ENCODE results near the gene MPRIP.

The MPRIP gene

GRCh38 chr17:17035920-17036523, 6.2 kb upstream of the MPRIP start:
- DNase-seq, result no peak
- Histone ChIP-seq H3K27me3 (ENCODE audit: insufficient read depth, low read depth, severe bottlenecking) (no peaks in the 10 kb centered on the region), H3K9me3 (ENCODE audit: severe bottlenecking) (no peaks in the 10 kb centered on the region), H3K27ac (no peak overlapping the region), H3K36me3 (no peaks in the 10 kb centered on the region), H3K4me3 (ENCODE audit: low read depth, low read length) (no peak overlapping the region)
- TF ChIP-seq CTCF (IDR thresholded peaks at IDR 0.05; ENCODE audit: low read depth, low read length), result no peak

DNA sequence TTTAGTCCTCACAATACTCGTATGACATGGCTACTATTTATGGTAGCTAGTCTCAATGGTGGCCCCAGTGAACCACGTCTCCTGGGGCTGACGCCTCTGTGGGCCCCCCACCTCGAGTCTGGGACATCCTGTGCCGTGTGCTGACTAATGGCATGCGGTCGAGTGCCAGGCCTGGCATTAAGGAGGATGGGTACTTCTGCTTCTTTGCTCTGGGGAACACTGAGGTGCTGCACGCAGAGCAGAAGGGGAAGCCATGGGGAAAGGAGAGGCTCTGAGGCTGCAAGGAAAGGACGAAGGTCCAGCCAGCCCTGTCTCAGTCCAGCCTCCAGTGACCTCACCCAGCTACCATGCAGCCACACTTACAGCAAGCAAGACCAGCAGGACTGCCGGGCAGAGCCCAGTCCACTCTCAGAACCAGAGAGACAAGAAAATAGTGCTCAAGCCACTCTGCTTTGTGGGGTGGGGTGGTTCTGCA, 5.7 kb upstream of the MPRIP start:
- Histone ChIP-seq H3K27me3 (ENCODE audit: insufficient read depth, low read depth, severe bottlenecking) (no peaks in the 10 kb centered on the region), H3K9me3 (ENCODE audit: severe bottlenecking) (no peaks in the 10 kb centered on the region), H3K27ac (no peak overlapping the region), H3K36me3 (no peaks in the 10 kb centered on the region), H3K4me3 (ENCODE audit: low read depth, low read length) (no peak overlapping the region)
- no peak for TF ChIP-seq CTCF (IDR thresholded peaks at IDR 0.05; ENCODE audit: low read depth, low read length)
- no peak for DNase-seq

GRCh38 chr17:17039911-17040310, 2.3 kb upstream of the MPRIP start:
- Histone ChIP-seq H3K4me3 (ENCODE audit: low read depth, low read length) (no peak overlapping the region), H3K36me3 (no peaks in the 10 kb centered on the region; the same call in none of the 2 replicates), H3K27me3 (ENCODE audit: insufficient read depth, low read depth, severe bottlenecking) (no peaks in the 10 kb centered on the region), H3K27ac (peak overlapping the region; percentile 49; the same call in 1 of the 2 replicates), H3K9me3 (ENCODE audit: severe bottlenecking) (no peaks in the 10 kb centered on the region)
- no peak for DNase-seq
- no peak for TF ChIP-seq CTCF (IDR thresholded peaks at IDR 0.05; ENCODE audit: low read depth, low read length)

DNA sequence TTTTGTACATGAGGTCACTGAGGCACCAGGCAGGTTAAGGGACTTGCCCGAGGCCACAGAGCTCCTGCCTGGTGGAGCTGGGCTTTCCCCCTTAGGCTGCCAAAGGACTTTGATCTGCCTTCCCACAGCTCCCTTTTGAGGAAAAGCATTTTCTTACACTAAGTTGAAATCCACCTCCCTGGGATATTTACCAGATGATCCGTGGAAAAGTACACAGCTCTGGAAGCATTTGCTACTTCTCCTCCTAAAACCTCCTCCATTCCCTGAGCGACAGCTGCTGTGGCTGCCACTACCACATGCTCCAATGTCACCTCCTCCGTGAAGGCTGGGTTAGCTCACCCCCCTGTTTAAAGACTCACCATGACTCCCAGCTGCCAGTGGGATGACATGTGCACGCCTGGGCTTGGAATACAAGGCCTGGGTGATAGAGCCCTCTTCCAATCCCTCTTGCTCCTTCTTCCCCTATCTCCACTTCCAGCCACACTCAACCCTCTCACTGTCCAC, 1.2 kb upstream of the MPRIP start:
- no peaks in the 10 kb centered on the region; the same call in none of the 2 replicates for H3K36me3 ChIP-seq
- H3K9me3 ChIP-seq (ENCODE audit: severe bottlenecking), result no peaks in the 10 kb centered on the region
- H3K27ac ChIP-seq, result peak overlapping the region; percentile 79
- H3K4me3 ChIP-seq (ENCODE audit: low read depth, low read length), result peak overlapping the region; percentile 47
- DNase-seq, result peak; percentile 87
- no peaks in the 10 kb centered on the region for H3K27me3 ChIP-seq (ENCODE audit: insufficient read depth, low read depth, severe bottlenecking)
- TF ChIP-seq CTCF (IDR thresholded peaks at IDR 0.05; ENCODE audit: low read depth, low read length), result no peak

GRCh38 chr17:17041571-17042383, 480 bp upstream of the MPRIP start:
- no peaks in the 10 kb centered on the region for H3K9me3 ChIP-seq (ENCODE audit: severe bottlenecking)
- H3K27ac ChIP-seq, result peak overlapping the region; percentile 79
- peak overlapping the region; percentile 47 for H3K4me3 ChIP-seq (ENCODE audit: low read depth, low read length)
- no peaks in the 10 kb centered on the region for H3K27me3 ChIP-seq (ENCODE audit: insufficient read depth, low read depth, severe bottlenecking)
- TF ChIP-seq CTCF (IDR thresholded peaks at IDR 0.05; ENCODE audit: low read depth, low read length), result no peak
- DNase-seq, result peak; percentile 99
- peaks cover 2% of the 10 kb centered on the region for H3K36me3 ChIP-seq
